ENCODE measurements around the gene PRPSAP1.

GRCh38 chr17:76381633-76382350 lies 28.1 kb upstream of the PRPSAP1 start:
- TF ChIP-seq CTCF (conservative IDR thresholded peaks at IDR 0.05; ENCODE audit: low read depth, low read length) (no peak), EZH2 (IDR thresholded peaks at IDR 0.05; ENCODE audit: borderline replicate concordance, low read depth, low read length, poor library complexity, severe bottlenecking) (no peak)
